Left lung (tissue), 10 donors: Measurements from ENCODE around the gene ANKDD1B. TPM values are rescaled to one million over a fixed set of nuclear protein-coding genes. Genes with fewer than 3 reads are reported as not detected.
"Not testable (repeated sequence)": the region's sequence is repeated elsewhere in the genome, so short reads cannot be mapped to it uniquely, and the experiment has no call there.

Experiments
- ATAC-seq: fragments of 200-7000 bp; cut with Tn5 transposase; one replicate; pipeline ENCODE4 v1.9.1; 2020; ENCODE audit warnings: moderate library complexity
- DNase-seq, 4 donors: peaks; one replicate each; pipeline ENCODE4 v3.0.0-alpha.2; 2013 to 2020
- H3K27ac ChIP-seq, 2 donors: fragments of 200-600 bp; sonication (generic) in 1 of 2; one replicate each; pipeline versions ENCODE4 v1.5.0 to v1.8.0; 2020 to 2021
- H3K27me3 ChIP-seq, 2 donors: fragments of 200-600 bp; sonication (generic) in 1 of 2; one replicate each; pipeline versions ENCODE4 v1.5.0 to v1.8.0; 2020 to 2021
- H3K36me3 ChIP-seq, 2 donors: fragments of 200-600 bp; sonication (generic) in 1 of 2; one replicate each; pipeline versions ENCODE4 v1.5.0 to v1.8.0; 2020 to 2021
- H3K4me1 ChIP-seq, 2 donors: fragments of 200-600 bp; one replicate each; pipeline ENCODE4 v1.8.0; 2021
- H3K4me3 ChIP-seq, 2 donors: fragments of 200-600 bp; sonication (generic) in 1 of 2; one replicate each; pipeline versions ENCODE4 v1.5.0 to v1.8.0; 2020 to 2021; ENCODE audit warnings: mild to moderate bottlenecking in 1 of 2
- H3K9me3 ChIP-seq, 2 donors: fragments of 200-600 bp; sonication (generic) in 1 of 2; one replicate each; pipeline versions ENCODE4 v1.5.0 to v1.8.0; 2020 to 2021
- intact Hi-C, 2 donors: fragments of 100-400 bp; cut with DNase I; formaldehyde crosslinking; loops; one replicate each; pipeline versions ENCODE4 v1.11.2 to v1.14.2; 2022
- polyA plus RNA-seq, 6 donors: library from polyadenylated mRNA; unstranded; fragments of 120-200 nt; gene quantifications; one replicate each; pipeline ENCODE4 v1.2.1, GENCODE V29; 2013; ENCODE audit not compliant: insufficient read length in 6 of 6
- total RNA-seq, 2 donors: library from RNA; stranded (reverse); fragmentation: NEBNext Ultra II Directional; extraction: Animal tissue kit (Norgen Biotek cat#: 25700); gene quantifications; one replicate each; pipeline ENCODE4 v1.2.1, GENCODE V29; 2021
- TF ChIP-seq, protein P1 (sequence below), 2 donors: fragments of 200-600 bp; sonication (generic) in 1 of 2; IDR thresholded peaks; one replicate each; pipeline versions ENCODE4 v1.5.0 to v1.8.0; 2021; ENCODE audit warnings: antibody characterized with exemption in 2 of 2
- donor health status: DM: no; HTN: yes; CAD: no.
- donor health status: DM: no; HTN: no; CAD: no.

Gene ANKDD1B
- total and polyA plus RNA-seq, 8 donors = 3.0 to 4.9 (median 4.3) TPM

DNA sequence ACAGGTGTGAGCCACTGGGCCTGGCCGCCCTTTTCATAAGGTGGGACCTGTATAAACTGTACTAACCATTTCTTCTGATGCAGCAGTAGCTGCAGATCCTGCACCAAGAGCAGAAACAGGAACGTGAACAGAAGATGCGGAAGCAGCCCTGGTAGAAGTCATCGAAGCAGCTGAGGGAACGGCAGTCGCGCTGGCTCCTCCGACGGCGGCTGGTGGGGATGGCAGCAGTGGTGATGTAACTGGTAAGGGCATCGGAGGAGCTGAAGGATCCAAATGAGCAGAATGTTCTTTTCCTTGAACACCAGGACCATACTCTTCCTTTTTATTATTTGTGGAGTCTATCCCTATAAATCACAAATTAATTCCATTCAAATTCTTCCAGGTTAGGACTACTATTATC is 73.9 kb downstream of the ANKDD1B start:
- Histone ChIP-seq H3K27me3 (no peaks in the 10 kb centered on the region), H3K4me1 (no peaks in the 10 kb centered on the region), H3K9me3 (no peaks in the 10 kb centered on the region), H3K36me3 (peaks cover 0 to 58% of the 10 kb centered on the region in 2 donors), H3K27ac (no peak overlapping the region), H3K4me3 (no peak overlapping the region)
- TF ChIP-seq, protein P1, sequence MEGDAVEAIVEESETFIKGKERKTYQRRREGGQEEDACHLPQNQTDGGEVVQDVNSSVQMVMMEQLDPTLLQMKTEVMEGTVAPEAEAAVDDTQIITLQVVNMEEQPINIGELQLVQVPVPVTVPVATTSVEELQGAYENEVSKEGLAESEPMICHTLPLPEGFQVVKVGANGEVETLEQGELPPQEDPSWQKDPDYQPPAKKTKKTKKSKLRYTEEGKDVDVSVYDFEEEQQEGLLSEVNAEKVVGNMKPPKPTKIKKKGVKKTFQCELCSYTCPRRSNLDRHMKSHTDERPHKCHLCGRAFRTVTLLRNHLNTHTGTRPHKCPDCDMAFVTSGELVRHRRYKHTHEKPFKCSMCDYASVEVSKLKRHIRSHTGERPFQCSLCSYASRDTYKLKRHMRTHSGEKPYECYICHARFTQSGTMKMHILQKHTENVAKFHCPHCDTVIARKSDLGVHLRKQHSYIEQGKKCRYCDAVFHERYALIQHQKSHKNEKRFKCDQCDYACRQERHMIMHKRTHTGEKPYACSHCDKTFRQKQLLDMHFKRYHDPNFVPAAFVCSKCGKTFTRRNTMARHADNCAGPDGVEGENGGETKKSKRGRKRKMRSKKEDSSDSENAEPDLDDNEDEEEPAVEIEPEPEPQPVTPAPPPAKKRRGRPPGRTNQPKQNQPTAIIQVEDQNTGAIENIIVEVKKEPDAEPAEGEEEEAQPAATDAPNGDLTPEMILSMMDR (IDR thresholded peaks at IDR 0.05) = no peak
- intact Hi-C loops = no loop called here
- no peak for ATAC-seq
- no peak for DNase-seq

GRCh38 chr5:75686480-75686879 is 75.2 kb downstream of the ANKDD1B start:
- DNase-seq = no peak
- intact Hi-C loops = no loop called here
- Histone ChIP-seq H3K36me3 (peaks cover 0 to 70% of the 10 kb centered on the region in 2 donors), H3K27me3 (no peaks in the 10 kb centered on the region), H3K4me1 (no peaks in the 10 kb centered on the region), H3K27ac (no peak overlapping the region), H3K4me3 (no peak overlapping the region), H3K9me3 (no peaks in the 10 kb centered on the region)
- ATAC-seq = no peak
- TF ChIP-seq, protein P1 (IDR thresholded peaks at IDR 0.05) = no peak

GRCh38 chr5:75690669-75691068 is 79.4 kb downstream of the ANKDD1B start:
- no peak for DNase-seq
- ATAC-seq = no peak
- Histone ChIP-seq H3K36me3 (peaks cover 0 to 61% of the 10 kb centered on the region in 2 donors), H3K4me1 (no peaks in the 10 kb centered on the region), H3K27me3 (no peaks in the 10 kb centered on the region), H3K9me3 (no peaks in the 10 kb centered on the region), H3K27ac (no peak overlapping the region), H3K4me3 (no peak overlapping the region)
- TF ChIP-seq, protein P1 (IDR thresholded peaks at IDR 0.05) = no peak
- intact Hi-C loops = no loop called here

GRCh38 chr5:75694781-75695180 is 83.5 kb downstream of the ANKDD1B start:
- TF ChIP-seq, protein P1 (IDR thresholded peaks at IDR 0.05) = no peak

DNA sequence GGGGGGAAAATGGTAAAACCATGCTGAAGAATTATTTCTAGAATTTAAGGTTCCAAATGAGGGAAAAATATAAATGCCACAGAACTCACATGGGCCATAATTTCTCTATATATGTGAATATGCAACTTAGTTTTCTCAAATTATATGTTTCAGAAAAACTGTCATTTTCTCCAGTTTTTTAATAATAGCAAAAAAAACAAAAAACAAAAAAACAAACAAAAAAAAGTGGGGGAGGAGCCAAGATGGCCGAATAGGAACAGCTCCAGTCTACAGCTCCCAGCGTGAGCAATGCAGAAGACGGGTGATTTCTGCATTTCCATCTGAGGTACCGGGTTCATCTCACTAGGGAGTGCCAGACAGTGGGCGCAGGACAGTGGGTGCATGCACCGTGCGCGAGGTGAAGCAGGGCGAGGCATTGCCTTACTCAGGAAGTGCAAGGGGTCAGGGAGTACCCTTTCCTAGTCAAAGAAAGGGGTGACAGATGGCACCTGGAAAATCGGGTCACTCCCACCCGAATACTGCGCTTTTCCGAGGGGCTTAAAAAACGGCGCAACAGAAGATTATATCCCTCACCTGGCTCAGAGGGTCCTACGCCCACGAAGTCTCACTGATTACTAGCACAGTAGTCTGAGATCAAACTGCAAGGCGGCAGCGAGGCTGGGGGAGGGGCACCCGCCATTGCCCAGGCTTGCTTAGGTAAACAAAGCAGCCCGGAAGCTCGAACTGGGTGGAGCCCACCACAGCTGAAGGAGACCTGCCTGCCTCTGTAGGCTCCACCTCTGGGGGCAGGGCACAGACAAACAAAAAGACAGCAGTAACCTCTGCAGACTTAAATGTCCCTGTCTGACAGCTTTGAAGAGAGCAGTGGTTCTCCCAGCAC is 84.5 kb downstream of the ANKDD1B start:
- H3K27me3 ChIP-seq, H3K4me1 ChIP-seq, H3K27ac ChIP-seq, ATAC-seq, H3K9me3 ChIP-seq, H3K4me3 ChIP-seq, DNase-seq, intact Hi-C loops: not testable (repeated sequence)
- peaks cover 0 to 34% of the 10 kb centered on the region in 2 donors for H3K36me3 ChIP-seq

More at GRCh38 chr5:75694781-75695180, 83.5 kb downstream of the ANKDD1B start:
- no peaks in the 10 kb centered on the region for H3K9me3 ChIP-seq
- no peak for DNase-seq
- no peak overlapping the region for H3K27ac ChIP-seq
- intact Hi-C loops = no loop called here
- H3K4me3 ChIP-seq = no peak overlapping the region
- H3K4me1 ChIP-seq = no peaks in the 10 kb centered on the region
- H3K27me3 ChIP-seq = no peaks in the 10 kb centered on the region
- ATAC-seq = no peak
- H3K36me3 ChIP-seq = peaks cover 0 to 42% of the 10 kb centered on the region in 2 donors
